Activated CD4-positive, alpha-beta T cell treated with anti-CD3 and anti-CD28 coated beads for 48 hours (primary cell): ENCODE data around the gene MT1X.

ENCODE experiments used
- DNase-seq: peaks from one replicate; pipeline ENCODE4 v3.0.0-alpha.2; 2020

The MT1X gene

GRCh38 chr16:56679818-56680217, 2.5 kb upstream of the MT1X start:
- peak; percentile 42 for DNase-seq

- peak; percentile 22 for DNase-seq
These were observed 580 bp downstream of the MT1X start for GRCh38 chr16:56682703-56683397.

- no peak for DNase-seq
These were observed 1.3 kb downstream of the MT1X start for GRCh38 chr16:56683424-56684172.

- no peak for DNase-seq
These were observed 2.1 kb downstream of the MT1X start for GRCh38 chr16:56684256-56684925.

GRCh38 chr16:56684926-56685590, 2.8 kb downstream of the MT1X start:
- DNase-seq = no peak

- no peak for DNase-seq
These were observed 4.5 kb downstream of the MT1X start for GRCh38 chr16:56686758-56687157.

GRCh38 chr16:56688762-56689161, 6.5 kb downstream of the MT1X start:
- DNase-seq = no peak

GRCh38 chr16:56689171-56689570, 6.9 kb downstream of the MT1X start:
- DNase-seq = no peak

- no peak for DNase-seq
These were observed 8.3 kb downstream of the MT1X start for GRCh38 chr16:56690420-56691122.

GRCh38 chr16:56691885-56692284, 9.6 kb downstream of the MT1X start:
- no peak for DNase-seq

GRCh38 chr16:56695246-56695645, 13.0 kb downstream of the MT1X start:
- no peak for DNase-seq

- DNase-seq = no peak
These were observed 15.3 kb downstream of the MT1X start for GRCh38 chr16:56697456-56698155.

GRCh38 chr16:56700195-56700594, 17.9 kb downstream of the MT1X start:
- DNase-seq = no peak

- no peak for DNase-seq
These were observed 18.4 kb downstream of the MT1X start for GRCh38 chr16:56700631-56701030.

- DNase-seq = no peak
These were observed 19.3 kb downstream of the MT1X start for GRCh38 chr16:56701534-56701933.

- DNase-seq = no peak
These were observed 20.6 kb downstream of the MT1X start for GRCh38 chr16:56702836-56703235.

GRCh38 chr16:56708525-56709442, 26.5 kb downstream of the MT1X start:
- DNase-seq = peak; percentile 24

- no peak for DNase-seq
These were observed 27.3 kb downstream of the MT1X start for GRCh38 chr16:56709443-56710040.

- DNase-seq = no peak
These were observed 28.0 kb downstream of the MT1X start for GRCh38 chr16:56710181-56710737.

GRCh38 chr16:56711862-56712261, 29.6 kb downstream of the MT1X start:
- no peak for DNase-seq
